Astrocyte of the cerebellum (primary cell): Measurements from ENCODE around the gene ZNF611.

Source experiments
- DNase-seq: peaks from one replicate; pipeline ENCODE4 v3.0.0-alpha.2; 2011; ENCODE audit warnings: low read depth
- H3K4me3 ChIP-seq: 2 replicates; pipeline ENCODE4 v1.5.1; 2011; ENCODE audit warnings: mild to moderate bottlenecking, low read depth, low read length, moderate library complexity
- in situ Hi-C: cut with HindIII; loops from 2 replicates; pipeline ENCODE4 v1.10.0; 2017; ENCODE audit warnings: low sequenced_read_pairs
- TF ChIP-seq, protein P1 (sequence below): IDR thresholded peaks from 2 replicates; pipeline ENCODE4 v1.5.1; 2012; ENCODE audit warnings: low read length, low read depth, moderate library complexity, mild to moderate bottlenecking; ENCODE audit errors: missing control alignments

The ZNF611 gene

DNA sequence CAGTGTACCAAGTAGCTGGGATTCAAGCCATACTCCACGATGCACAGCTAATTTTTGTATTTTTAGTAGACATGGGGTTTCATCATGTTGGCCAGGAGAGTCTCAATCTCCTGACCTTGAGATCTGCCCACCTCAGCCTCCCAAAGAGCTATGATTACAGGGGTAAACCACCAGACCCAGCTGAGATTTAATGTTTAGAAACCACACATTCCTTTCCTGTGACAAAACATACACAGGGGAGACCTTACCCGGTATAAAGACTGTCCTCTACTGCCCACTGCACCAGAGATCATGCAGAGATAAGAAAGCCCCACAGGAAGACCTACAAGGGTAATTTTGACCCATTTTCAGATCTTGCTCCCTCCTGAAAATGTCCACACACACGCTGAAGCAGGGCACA lies 73.9 kb downstream of the ZNF611 start:
- TF ChIP-seq, protein P1, sequence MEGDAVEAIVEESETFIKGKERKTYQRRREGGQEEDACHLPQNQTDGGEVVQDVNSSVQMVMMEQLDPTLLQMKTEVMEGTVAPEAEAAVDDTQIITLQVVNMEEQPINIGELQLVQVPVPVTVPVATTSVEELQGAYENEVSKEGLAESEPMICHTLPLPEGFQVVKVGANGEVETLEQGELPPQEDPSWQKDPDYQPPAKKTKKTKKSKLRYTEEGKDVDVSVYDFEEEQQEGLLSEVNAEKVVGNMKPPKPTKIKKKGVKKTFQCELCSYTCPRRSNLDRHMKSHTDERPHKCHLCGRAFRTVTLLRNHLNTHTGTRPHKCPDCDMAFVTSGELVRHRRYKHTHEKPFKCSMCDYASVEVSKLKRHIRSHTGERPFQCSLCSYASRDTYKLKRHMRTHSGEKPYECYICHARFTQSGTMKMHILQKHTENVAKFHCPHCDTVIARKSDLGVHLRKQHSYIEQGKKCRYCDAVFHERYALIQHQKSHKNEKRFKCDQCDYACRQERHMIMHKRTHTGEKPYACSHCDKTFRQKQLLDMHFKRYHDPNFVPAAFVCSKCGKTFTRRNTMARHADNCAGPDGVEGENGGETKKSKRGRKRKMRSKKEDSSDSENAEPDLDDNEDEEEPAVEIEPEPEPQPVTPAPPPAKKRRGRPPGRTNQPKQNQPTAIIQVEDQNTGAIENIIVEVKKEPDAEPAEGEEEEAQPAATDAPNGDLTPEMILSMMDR = no peak
- no peak overlapping the region for H3K4me3 ChIP-seq
- DNase-seq = peak; percentile 20
- in situ Hi-C loops = no loop called here

DNA sequence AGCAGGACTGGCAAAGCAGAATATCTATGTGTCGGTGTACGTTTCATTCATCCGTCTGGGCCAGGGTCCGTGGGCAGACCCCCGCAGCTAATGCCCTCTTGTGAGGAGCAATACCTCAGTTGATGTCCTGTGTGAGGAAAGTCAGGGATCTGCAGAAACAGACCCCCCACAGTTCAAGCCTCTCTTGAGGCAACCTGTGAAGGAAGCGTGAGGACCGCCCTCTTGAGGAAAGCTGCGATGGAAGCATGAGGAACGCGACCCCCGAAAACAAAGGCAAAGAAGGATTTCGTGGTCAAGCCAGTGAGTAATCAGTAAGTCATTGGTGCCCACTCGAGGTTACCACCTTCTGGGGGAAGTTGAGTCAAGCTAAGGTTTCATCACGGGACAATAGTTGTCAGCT lies 75.8 kb downstream of the ZNF611 start:
- no peak for DNase-seq
- TF ChIP-seq, protein P1 = no peak
- H3K4me3 ChIP-seq = no peak overlapping the region
- in situ Hi-C loops = no loop called here

DNA sequence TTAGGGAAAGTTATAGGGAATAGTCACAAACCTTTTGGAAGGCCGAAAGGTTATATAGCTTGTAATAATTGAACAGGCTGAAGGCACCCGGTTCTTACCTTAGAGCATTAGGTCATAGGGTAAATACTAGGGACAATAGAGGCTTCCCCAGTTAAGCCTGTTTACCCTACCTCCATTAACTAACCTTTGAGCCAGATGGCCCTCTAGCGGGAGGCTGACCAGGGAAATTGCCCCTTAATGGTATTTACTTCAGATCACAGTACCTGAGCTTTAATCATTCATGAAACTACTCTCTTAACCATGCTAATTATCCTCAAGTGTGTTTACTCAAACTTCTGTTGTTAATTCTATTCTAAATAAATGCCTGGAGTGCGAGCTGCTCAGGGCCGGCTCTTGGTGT lies 76.2 kb downstream of the ZNF611 start:
- no peak overlapping the region for H3K4me3 ChIP-seq
- no peak for DNase-seq
- TF ChIP-seq, protein P1 = no peak
- in situ Hi-C loops = no loop called here

DNA sequence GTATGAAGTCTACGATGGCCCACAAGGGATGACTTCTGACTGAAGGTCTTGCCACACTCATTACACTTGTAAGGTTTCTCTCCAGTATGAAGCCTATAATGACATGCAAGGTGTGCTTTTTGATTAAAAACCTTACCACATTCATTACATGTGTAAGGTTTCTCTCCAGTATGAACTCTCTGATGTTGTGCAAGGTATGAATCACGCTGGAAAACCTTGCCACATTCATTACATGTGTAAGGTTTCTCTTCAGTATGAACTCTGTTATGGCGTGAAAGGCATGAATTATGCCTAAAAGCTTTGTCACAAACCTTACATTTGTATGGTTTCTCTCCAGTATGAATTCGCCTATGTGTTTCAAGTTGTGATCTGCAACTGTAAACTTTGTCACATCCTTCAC lies 81.7 kb downstream of the ZNF611 start:
- no peak for DNase-seq
- TF ChIP-seq, protein P1 = no peak
- no peak overlapping the region for H3K4me3 ChIP-seq
- in situ Hi-C loops = no loop called here
